Kidney capillary endothelial cell (primary cell): Measurements from ENCODE around the gene BARHL1.

Source experiments
- DNase-seq: peaks from one replicate; pipeline ENCODE4 v3.0.0-alpha.2; 2018; ENCODE audit warnings: low spot score

BARHL1 gene

DNA sequence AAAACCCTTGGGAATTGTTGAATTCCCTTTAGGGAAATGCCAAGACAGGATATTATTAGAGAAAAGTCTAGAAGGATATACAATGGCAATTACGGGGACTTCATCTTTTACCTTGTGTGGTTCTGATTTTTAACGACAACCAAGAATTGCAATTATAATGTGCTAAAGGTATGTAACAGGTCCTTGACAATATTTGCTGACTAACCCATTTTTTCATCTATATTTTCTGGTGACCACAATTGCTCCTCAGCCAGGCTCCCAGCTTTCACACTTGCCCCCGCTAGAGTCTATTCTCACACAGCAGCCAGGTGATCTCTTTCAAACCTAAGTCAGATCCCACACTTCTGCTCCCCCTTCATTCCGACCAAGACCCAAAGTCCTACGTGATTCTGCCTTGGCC lies 34.3 kb downstream of the BARHL1 start:
- DNase-seq: no peak

DNA sequence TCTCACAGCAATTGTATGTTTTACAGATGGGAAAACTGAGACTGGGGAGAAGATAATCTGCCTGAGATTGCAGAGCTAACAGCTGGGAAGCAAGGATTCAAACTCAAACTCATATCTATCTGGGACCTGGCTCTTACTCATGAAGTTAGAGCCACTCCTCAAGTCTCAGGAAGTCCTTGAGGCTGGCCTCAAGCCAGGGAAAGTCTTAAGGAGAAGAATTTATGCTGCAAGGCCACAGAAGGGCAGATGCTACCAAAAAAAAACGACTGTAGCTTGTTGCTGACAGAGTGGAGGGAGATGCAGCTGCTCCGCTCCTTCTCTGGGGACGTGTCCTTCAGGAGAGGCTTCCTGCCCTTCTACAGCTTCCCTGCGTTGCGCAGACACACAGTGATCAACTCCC lies 39.8 kb downstream of the BARHL1 start:
- peak; percentile 23 for DNase-seq

- no peak for DNase-seq
Observed at GRCh38 chr9:132626285-132626684, 43.9 kb downstream of the BARHL1 start.

DNA sequence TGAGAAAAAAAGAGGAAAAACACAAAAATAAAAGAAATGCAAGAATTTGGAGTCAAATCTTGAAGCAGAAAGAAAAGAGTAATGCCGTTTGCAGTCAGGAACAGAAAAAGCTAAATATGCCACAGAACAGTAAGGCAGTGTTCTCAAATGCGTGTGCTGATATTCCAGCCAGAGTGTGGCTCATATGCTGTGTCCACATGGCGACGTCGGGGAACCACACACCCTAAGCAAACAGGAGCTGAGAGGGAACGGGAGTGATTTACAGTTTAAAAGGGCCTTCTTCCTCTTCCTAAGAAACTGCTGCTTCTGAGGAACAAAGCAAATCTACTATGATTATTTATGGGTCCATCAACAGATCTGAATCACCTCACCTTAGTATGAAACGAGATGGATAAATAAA lies 44.7 kb downstream of the BARHL1 start:
- DNase-seq: no peak

GRCh38 chr9:132627594-132627993 lies 45.2 kb downstream of the BARHL1 start:
- DNase-seq: no peak

DNA sequence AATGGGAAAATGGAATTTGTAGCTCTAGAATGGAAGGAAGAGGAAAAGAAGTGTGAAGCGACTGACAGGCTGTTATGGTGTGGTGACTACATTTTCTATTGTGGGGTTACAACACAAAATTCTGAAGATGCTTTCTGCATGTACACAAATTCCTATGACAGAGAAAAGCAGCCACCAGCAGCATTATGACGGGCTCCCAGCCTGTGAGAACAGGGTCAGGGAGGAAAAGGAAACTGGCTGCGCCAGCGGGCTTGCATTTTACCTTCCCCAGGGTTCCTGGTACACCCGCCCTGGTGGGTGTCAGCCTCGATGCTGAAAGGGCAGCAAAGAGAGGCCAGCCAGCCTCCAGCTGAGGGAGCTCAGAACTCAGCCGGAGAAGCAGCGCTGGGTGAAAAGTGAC lies 46.3 kb downstream of the BARHL1 start:
- no peak for DNase-seq

DNA sequence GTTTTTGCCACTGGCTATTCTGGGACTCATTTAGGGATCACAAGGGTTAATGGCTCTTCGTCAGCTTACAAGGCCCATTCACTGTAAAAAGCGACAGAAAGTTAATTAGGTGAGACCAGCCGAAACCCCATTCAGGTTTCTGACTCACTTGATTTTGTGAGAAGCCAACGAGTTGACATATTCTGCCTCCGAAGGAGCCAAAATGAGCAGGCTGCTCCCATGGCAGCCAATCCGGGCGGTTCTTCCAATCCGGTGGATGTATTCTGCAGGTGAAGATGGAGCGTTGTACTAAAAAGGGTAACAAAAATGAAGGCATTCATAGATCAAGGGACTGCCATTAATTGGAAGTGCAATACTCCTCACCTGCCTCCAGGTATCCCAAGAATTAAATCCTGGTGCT lies 47.7 kb downstream of the BARHL1 start:
- no peak for DNase-seq

DNA sequence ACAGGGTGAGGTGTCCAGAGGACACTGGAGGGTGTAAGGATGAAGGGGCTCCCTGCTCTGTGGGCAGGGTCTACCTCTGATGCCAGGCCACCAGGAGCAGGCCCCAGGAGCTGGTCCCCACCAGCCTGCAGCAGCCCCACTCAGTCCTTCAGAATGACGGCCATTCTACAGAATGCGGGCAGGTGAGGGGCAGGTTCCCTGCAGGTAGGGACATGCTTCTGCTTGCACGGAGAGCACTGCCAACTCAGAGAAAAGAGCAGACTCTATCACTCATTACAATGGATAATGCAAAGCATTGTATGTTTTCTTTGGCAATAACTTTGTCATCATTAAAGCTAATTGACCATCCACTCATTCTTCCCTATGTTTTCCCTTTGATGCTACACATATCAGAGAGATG lies 48.4 kb downstream of the BARHL1 start:
- no peak for DNase-seq

DNA sequence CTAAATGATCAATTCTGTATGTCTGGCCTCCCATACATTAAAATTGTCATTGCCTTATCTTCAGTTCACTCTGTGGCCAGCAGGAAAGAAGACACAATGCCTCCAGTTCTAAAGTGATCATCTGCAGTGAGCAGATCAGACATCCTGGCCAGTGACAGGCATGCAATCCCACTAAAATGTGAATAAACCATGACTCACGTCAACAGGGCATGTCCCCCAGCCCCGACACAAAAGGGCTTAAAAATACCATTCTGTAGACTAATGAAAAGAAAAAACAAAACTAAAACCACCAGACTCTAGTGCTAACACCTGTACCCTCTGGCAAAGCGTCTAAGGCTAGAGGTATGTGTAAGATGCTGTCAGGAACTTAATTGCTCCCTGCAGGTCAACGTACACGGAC lies 48.9 kb downstream of the BARHL1 start:
- DNase-seq: peak; percentile 43

DNA sequence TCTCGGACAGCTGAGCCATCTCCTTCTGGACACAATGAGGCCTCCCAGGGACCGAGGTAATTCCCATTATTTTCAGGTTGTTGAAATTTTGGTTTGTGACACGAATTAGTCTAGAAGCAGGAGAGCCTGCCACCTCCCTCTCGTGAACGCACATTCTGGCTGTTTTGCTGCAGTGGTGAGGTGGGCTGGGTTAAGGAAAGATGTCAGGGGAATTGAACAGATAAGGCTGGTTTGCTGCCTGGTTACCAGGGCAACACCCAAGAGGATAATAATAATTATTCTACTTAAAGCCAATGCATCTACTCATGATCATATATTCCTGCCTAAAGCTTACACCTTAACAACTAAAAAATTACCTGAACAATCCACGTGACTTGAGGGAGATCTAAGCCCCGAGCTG lies 49.3 kb downstream of the BARHL1 start:
- DNase-seq: no peak

- DNase-seq: no peak
Observed at GRCh38 chr9:132632413-132633129, 50.2 kb downstream of the BARHL1 start.

DNA sequence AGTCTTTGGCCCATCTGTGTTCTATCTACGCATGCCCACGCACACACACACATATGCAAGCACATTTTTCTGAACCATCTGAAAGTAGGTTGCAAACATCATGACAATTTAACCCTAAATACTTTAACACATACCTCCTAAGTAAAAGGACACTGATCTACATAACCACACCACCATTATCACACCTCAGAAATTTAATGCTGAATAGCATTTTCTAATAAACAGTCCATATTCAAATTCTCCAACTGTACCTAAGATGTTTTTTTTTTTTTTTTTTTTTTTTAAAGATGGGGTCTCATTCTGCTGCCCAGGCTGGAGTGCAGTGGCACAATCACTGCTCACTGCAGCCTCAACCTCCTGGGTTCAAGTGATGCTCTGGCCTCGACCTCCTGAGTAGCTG lies 51.9 kb downstream of the BARHL1 start:
- no peak for DNase-seq

DNA sequence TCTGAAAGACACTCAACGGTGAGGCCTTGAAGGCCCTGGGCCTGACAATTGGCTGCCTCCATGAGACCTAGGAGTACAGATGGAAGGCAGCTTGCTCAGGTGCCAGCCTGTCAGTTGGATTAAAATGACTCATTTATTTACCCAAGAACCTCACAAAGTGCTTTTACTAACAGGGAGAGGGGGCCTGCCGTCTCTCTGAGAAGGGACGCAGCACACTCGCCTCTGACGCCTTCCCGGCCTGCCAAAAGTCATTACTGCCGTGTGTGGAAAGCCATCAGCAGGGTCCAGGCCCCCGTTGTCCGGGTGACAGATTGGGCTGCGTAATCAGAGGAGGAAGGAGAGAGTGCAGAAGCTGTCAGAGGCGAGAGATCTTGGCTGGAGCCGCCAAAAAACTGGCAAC lies 54.9 kb downstream of the BARHL1 start:
- no peak for DNase-seq

- DNase-seq: no peak
Observed at GRCh38 chr9:132637801-132638200, 55.4 kb downstream of the BARHL1 start.

DNA sequence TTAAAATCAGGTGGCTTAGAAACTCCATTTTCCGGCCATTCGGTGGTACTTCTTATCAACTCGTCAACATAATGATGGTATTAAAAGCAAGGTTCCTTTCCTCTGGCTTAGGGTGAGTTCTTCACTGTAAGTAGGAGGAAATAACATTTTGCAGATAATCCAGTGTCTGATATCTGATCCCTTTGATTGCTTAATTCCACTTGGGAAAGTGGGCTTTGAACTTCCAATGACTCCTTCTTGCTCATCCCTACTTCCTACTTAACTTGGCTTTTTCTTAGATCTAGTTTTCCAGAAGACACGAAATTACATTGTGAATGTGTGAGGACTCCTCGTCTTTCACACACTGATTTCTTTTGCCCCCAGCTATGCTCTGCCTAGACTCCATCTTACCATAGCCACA lies 55.8 kb downstream of the BARHL1 start:
- no peak for DNase-seq

- DNase-seq: no peak
Observed at GRCh38 chr9:132639322-132639721, 56.9 kb downstream of the BARHL1 start.
